ENCODE results near the gene TBX4.

DNA sequence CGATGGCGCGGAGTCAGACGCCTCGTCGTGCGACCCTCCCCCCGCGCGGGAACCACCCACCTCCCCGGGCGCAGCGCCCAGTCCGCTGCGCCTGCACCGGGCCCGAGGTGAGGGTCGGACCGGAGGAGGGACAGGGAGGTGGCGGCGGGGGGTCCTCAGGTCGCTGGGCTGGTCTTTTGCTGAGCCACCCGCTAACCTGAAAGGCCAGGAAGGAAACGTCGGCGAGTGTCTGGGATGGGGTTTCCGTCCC lies 47.6 kb upstream of the TBX4 start:
- TF ChIP-seq CTCF (IDR thresholded peaks at IDR 0.05) (no peak), POLR2AphosphoS5 (IDR thresholded peaks at IDR 0.05) (no peak), EP300 (IDR thresholded peaks at IDR 0.05; ENCODE audit: low read depth) (no peak)

All from transverse colon (tissue), 4 donors.